Suprapubic skin (tissue), 4 donors: ENCODE measurements around the gene KIAA1217. TPM values are rescaled to one million over a fixed set of nuclear protein-coding genes. Genes with fewer than 3 reads are reported as not detected.

Experiments used
- DNase-seq, 2 donors: peaks; one replicate each; pipeline ENCODE4 v3.0.0-alpha.2; 2019; ENCODE audit warnings: low spot score in 2 of 2
- H3K27ac ChIP-seq: fragments of 200-600 bp; sonication (generic); one replicate; pipeline ENCODE4 v1.5.1; 2019
- H3K27me3 ChIP-seq: fragments of 200-600 bp; sonication (generic); one replicate; pipeline ENCODE4 v1.5.1; 2019
- H3K36me3 ChIP-seq: fragments of 200-600 bp; sonication (generic); one replicate; pipeline ENCODE4 v1.5.1; 2019
- H3K4me1 ChIP-seq: fragments of 200-600 bp; sonication (generic); one replicate; pipeline ENCODE4 v1.5.1; 2019
- H3K4me3 ChIP-seq: fragments of 200-600 bp; sonication (generic); one replicate; pipeline ENCODE4 v1.5.1; 2019; ENCODE audit warnings: mild to moderate bottlenecking
- H3K9me3 ChIP-seq: fragments of 200-600 bp; sonication (generic); one replicate; pipeline ENCODE4 v1.5.1; 2019
- EP300 ChIP-seq: sonication (generic); formaldehyde crosslinking; IDR thresholded peaks from one replicate; pipeline ENCODE4 v1.6.1; 2017; ENCODE audit warnings: antibody characterized with exemption
- POLR2A ChIP-seq, 2 donors: fragments of 450-650 bp; IDR thresholded peaks; one replicate each; pipeline ENCODE4 v1.6.1; 2017; ENCODE audit warnings: antibody characterized with exemption in 2 of 2, mild to moderate bottlenecking in 2 of 2, moderate library complexity in 2 of 2
- POLR2AphosphoS5 ChIP-seq, 3 donors: sonication (generic); formaldehyde crosslinking; IDR thresholded peaks; one replicate each; pipeline ENCODE4 v1.6.1; 2017; ENCODE audit warnings: antibody characterized with exemption in 3 of 3
- WGBS: methylation state at CpG from one replicate; pipeline ENCODE4 v1.1.5; 2018; 5-methylcytosine and 5-hydroxymethylcytosine counted together
- total RNA-seq, 4 donors: library from RNA; depleted of rRNA; stranded (reverse); fragments of >200 nt; gene quantifications; one replicate each; pipeline ENCODE4 v1.1.0, GENCODE V29; 2016
- TF ChIP-seq, protein P1 (sequence below), 2 donors: fragments of 200-600 bp in 1 of 2; fragments of 450-650 bp in 1 of 2; sonication (generic) in 1 of 2; IDR thresholded peaks; one replicate each; pipeline ENCODE4 v1.5.1; 2016 to 2019; ENCODE audit warnings: antibody characterized with exemption in 2 of 2, mild to moderate bottlenecking in 1 of 2, moderate library complexity in 1 of 2

The KIAA1217 gene
- total RNA-seq, 4 donors from 2014 or later: 59.2 to 109 (median 72.1) TPM

GRCh38 chr10:24339387-24339786 lies 130.4 kb downstream of the KIAA1217 start:
- Histone ChIP-seq H3K27me3 (no peaks in the 10 kb centered on the region), H3K9me3 (no peaks in the 10 kb centered on the region), H3K4me3 (no peak overlapping the region), H3K27ac (no peak overlapping the region), H3K4me1 (peaks cover 10% of the 10 kb centered on the region), H3K36me3 (no peaks in the 10 kb centered on the region)
- 74% methylated on average over 1 of the region's 1 CpG for WGBS
- DNase-seq: no peak
- TF ChIP-seq, protein P1, sequence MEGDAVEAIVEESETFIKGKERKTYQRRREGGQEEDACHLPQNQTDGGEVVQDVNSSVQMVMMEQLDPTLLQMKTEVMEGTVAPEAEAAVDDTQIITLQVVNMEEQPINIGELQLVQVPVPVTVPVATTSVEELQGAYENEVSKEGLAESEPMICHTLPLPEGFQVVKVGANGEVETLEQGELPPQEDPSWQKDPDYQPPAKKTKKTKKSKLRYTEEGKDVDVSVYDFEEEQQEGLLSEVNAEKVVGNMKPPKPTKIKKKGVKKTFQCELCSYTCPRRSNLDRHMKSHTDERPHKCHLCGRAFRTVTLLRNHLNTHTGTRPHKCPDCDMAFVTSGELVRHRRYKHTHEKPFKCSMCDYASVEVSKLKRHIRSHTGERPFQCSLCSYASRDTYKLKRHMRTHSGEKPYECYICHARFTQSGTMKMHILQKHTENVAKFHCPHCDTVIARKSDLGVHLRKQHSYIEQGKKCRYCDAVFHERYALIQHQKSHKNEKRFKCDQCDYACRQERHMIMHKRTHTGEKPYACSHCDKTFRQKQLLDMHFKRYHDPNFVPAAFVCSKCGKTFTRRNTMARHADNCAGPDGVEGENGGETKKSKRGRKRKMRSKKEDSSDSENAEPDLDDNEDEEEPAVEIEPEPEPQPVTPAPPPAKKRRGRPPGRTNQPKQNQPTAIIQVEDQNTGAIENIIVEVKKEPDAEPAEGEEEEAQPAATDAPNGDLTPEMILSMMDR (IDR thresholded peaks at IDR 0.05): no peak
- TF ChIP-seq POLR2AphosphoS5 (IDR thresholded peaks at IDR 0.05) (no peak), POLR2A (IDR thresholded peaks at IDR 0.05) (no peak), EP300 (no peak)

DNA sequence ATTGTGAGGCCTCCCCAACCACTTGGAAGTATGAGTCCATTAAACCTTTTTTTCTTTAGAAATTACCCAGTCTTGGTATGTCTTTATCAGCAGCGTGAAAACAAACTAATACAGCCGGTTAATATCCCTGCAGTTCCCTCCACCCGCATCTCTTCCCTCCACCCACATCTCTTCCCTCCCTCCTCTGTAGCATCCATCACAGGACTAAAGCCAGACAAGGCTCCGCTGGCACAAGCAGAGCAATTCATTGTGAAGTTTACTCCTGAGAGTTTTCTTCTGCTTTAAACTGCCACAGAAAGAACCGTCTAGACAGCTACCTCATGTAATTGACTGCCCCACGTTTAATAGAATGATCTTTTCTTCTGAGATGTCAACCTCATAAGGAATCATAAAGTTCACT lies 131.5 kb downstream of the KIAA1217 start:
- TF ChIP-seq, protein P1 (IDR thresholded peaks at IDR 0.05): no peak
- no peak for TF ChIP-seq POLR2A (IDR thresholded peaks at IDR 0.05)
- TF ChIP-seq POLR2AphosphoS5 (IDR thresholded peaks at IDR 0.05): no peak
- no peak for TF ChIP-seq EP300
- Histone ChIP-seq H3K4me3 (no peak overlapping the region), H3K27me3 (no peaks in the 10 kb centered on the region), H3K4me1 (peaks cover 16% of the 10 kb centered on the region), H3K36me3 (no peaks in the 10 kb centered on the region), H3K27ac (no peak overlapping the region), H3K9me3 (no peaks in the 10 kb centered on the region)
- DNase-seq: no peak
- 63% methylated on average over 6 of the region's 6 CpGs for WGBS

GRCh38 chr10:24340883-24341282 lies 131.9 kb downstream of the KIAA1217 start:
- H3K4me1 ChIP-seq: peaks cover 16% of the 10 kb centered on the region
- TF ChIP-seq EP300 (no peak), POLR2A (IDR thresholded peaks at IDR 0.05) (no peak), POLR2AphosphoS5 (IDR thresholded peaks at IDR 0.05) (no peak)
- TF ChIP-seq, protein P1 (IDR thresholded peaks at IDR 0.05): no peak
- no peaks in the 10 kb centered on the region for H3K27me3 ChIP-seq
- no peaks in the 10 kb centered on the region for H3K36me3 ChIP-seq
- H3K27ac ChIP-seq: no peak overlapping the region
- no peak for DNase-seq
- H3K9me3 ChIP-seq: no peaks in the 10 kb centered on the region
- no peak overlapping the region for H3K4me3 ChIP-seq
- WGBS: 70% methylated on average over 7 of the region's 7 CpGs

DNA sequence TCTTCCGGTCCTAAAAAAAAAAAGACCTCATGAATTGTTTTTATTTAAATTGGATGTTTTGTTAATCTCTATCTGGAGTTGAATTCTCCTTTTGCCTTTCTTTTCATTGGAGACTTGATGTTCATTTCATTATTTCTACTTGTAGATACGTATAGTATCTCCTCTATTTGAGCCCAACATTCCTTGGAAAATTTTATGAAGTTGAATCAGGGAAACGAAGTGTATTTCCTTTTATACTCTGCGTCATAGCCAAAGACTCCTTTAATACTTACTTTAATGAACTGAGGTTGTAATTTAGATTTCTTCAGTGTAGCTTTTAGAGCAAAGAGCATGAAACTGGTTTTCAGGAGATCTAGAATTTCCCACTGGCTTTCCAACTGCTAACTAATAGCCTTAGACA lies 132.4 kb downstream of the KIAA1217 start:
- Histone ChIP-seq H3K4me1 (peaks cover 16% of the 10 kb centered on the region), H3K27me3 (no peaks in the 10 kb centered on the region), H3K4me3 (no peak overlapping the region), H3K9me3 (no peaks in the 10 kb centered on the region), H3K27ac (no peak overlapping the region), H3K36me3 (no peaks in the 10 kb centered on the region)
- DNase-seq: no peak
- no peak for TF ChIP-seq EP300
- TF ChIP-seq POLR2AphosphoS5 (IDR thresholded peaks at IDR 0.05): no peak
- TF ChIP-seq, protein P1 (IDR thresholded peaks at IDR 0.05): no peak
- TF ChIP-seq POLR2A (IDR thresholded peaks at IDR 0.05): no peak
- 52% methylated on average over 4 of the region's 4 CpGs for WGBS

DNA sequence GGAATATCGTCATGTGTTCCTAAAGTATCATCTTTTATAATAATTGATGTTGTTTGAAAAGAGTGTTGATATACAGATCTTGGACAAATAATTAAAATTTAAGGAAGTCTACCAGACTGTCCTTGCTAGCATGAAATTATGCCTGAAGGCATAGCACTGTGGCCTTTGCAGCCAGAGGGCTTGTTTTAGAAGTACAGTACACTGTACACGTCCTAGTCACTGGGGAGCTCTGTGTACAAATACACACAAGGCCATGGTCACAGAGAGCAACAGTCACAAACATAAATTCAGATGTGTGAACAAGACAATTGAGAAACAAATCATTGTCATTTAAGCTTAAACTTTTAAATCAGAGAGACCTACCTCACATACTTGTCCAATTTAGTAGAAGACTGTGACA lies 133.0 kb downstream of the KIAA1217 start:
- Histone ChIP-seq H3K4me3 (no peak overlapping the region), H3K36me3 (no peaks in the 10 kb centered on the region), H3K4me1 (peaks cover 16% of the 10 kb centered on the region), H3K9me3 (no peaks in the 10 kb centered on the region), H3K27ac (peak overlapping the region; percentile 4), H3K27me3 (no peaks in the 10 kb centered on the region)
- no peak for TF ChIP-seq POLR2A (IDR thresholded peaks at IDR 0.05)
- no peak for DNase-seq
- 65% methylated on average over 2 of the region's 2 CpGs for WGBS

GRCh38 chr10:24343686-24344085 lies 134.7 kb downstream of the KIAA1217 start:
- Histone ChIP-seq H3K4me3 (no peak overlapping the region), H3K27ac (peak overlapping the region; percentile 23), H3K36me3 (no peaks in the 10 kb centered on the region), H3K4me1 (peaks cover 16% of the 10 kb centered on the region), H3K27me3 (no peaks in the 10 kb centered on the region), H3K9me3 (no peaks in the 10 kb centered on the region)
- TF ChIP-seq EP300 (no peak), POLR2AphosphoS5 (IDR thresholded peaks at IDR 0.05) (no peak), POLR2A (IDR thresholded peaks at IDR 0.05) (no peak)
- TF ChIP-seq, protein P1 (IDR thresholded peaks at IDR 0.05): no peak
- DNase-seq: no peak
- WGBS: 32% methylated on average over 4 of the region's 4 CpGs
